Uterus (tissue), 2 donors: ENCODE results near the gene IRX4.

ENCODE experiments used
- CTCF ChIP-seq, 4 experiments: fragments of 200-600 bp in 2 of 4; fragments of 450-650 bp in 2 of 4; sonication (generic) in 2 of 4; IDR thresholded peaks; one replicate each; pipeline ENCODE4 v1.5.1; 2016 to 2019; ENCODE audit warnings: antibody characterized with exemption in 4 of 4, mild to moderate bottlenecking in 2 of 4, moderate library complexity in 1 of 4
- POLR2A ChIP-seq, 2 donors: fragments of 450-650 bp; IDR thresholded peaks; one replicate each; pipeline ENCODE4 v1.6.1; 2016; ENCODE audit warnings: antibody characterized with exemption in 2 of 2, mild to moderate bottlenecking in 1 of 2, moderate library complexity in 1 of 2

DNA sequence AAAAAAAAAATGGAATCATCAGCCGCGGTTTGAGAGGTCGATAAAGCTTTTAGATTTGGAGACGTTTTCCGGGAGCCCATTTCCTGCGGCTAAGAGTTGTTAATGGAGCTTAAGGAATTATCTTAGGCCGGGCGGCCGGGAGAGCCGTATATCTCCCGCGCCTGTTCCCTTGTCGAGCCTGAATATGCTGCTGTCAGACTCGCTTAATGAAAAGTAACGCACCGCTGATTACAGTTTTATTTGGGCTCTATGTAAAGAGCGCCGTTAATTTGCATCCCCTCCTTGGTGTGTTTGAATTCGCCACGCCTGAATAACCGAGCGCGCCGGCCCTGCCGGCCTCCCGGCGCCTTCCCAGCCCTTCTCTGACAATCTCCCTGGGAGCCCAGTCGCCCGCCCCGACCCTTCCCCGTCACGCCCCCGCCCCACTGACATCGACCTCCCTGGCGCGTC is 7.9 kb downstream of the IRX4 start:
- no peak for TF ChIP-seq CTCF (IDR thresholded peaks at IDR 0.05)
- no peak for TF ChIP-seq POLR2A (IDR thresholded peaks at IDR 0.05)
